Frontal cortex (tissue), 4 donors: ENCODE measurements around the gene IFT22. TPM values are rescaled to one million over a fixed set of nuclear protein-coding genes. Genes with fewer than 3 reads are reported as not detected.
A peak's percentile ranks its signal among the peaks of the same experiment; 100 is the strongest.
"Not testable (repeated sequence)": the region's sequence is repeated elsewhere in the genome, so short reads cannot be mapped to it uniquely, and the experiment has no call there.

Experiments
- DNase-seq, 2 donors: peaks; one replicate each; pipeline ENCODE4 v3.0.0; 2012; ENCODE audit warnings: low spot score in 2 of 2
- FAIRE-seq: peaks from 2 replicates; lab custom pipeline; 2012; peaks lifted over from hg19 to GRCh38; lab: Jason Lieb, UNC
- total RNA-seq: library from RNA; depleted of rRNA; stranded (reverse); fragments of >200 nt; gene quantifications from one replicate; pipeline ENCODE4 v1.2.3, GENCODE V29; 2014
- donor health status: control.
- donor health status: control.
- donor health status: control.

The IFT22 gene
- total RNA-seq, 1 donor from 2014 or later = 33.8 TPM

- DNase-seq (no peak), FAIRE-seq (no peak)
These were observed 6.5 kb upstream of the IFT22 start for GRCh38 chr7:101328159-101328558.

GRCh38 chr7:101319401-101319800, 2.2 kb downstream of the IFT22 start:
- no peak for FAIRE-seq
- DNase-seq = no peak

GRCh38 chr7:101315336-101315735, 6.3 kb downstream of the IFT22 start:
- FAIRE-seq (no peak), DNase-seq (peak in 1 of 2 donors; percentile 43)

GRCh38 chr7:101308245-101309085, 13.1 kb downstream of the IFT22 start:
- DNase-seq = no peak
- no peak for FAIRE-seq

- FAIRE-seq = no peak
- DNase-seq = no peak
These were observed 15.3 kb downstream of the IFT22 start for GRCh38 chr7:101306307-101306706.

- DNase-seq = no peak
- FAIRE-seq = no peak
These were observed 18.4 kb downstream of the IFT22 start for GRCh38 chr7:101303102-101303701.

- DNase-seq = no peak
- FAIRE-seq = no peak
These were observed 18.9 kb downstream of the IFT22 start for GRCh38 chr7:101302641-101303101.

- no peak for FAIRE-seq
These were observed 20.9 kb downstream of the IFT22 start for GRCh38 chr7:101300465-101301376.

GRCh38 chr7:101299511-101300464, 21.8 kb downstream of the IFT22 start:
- FAIRE-seq (no peak), DNase-seq (no peak)

More at GRCh38 chr7:101300465-101301376, 20.9 kb downstream of the IFT22 start:
- DNase-seq = no peak

- DNase-seq = no peak
- no peak for FAIRE-seq
These were observed 26.8 kb downstream of the IFT22 start for GRCh38 chr7:101294832-101295121.

- DNase-seq (no peak), FAIRE-seq (no peak)
These were observed 27.4 kb downstream of the IFT22 start for GRCh38 chr7:101294039-101294831.

GRCh38 chr7:101293069-101294021, 28.3 kb downstream of the IFT22 start:
- not testable (repeated sequence) for FAIRE-seq, DNase-seq

- not testable (repeated sequence) for DNase-seq, FAIRE-seq
These were observed 29.0 kb downstream of the IFT22 start for GRCh38 chr7:101292566-101292965.

- not testable (repeated sequence) for DNase-seq, FAIRE-seq
These were observed 31.2 kb downstream of the IFT22 start for GRCh38 chr7:101290186-101291037.

- DNase-seq, FAIRE-seq: not testable (repeated sequence)
These were observed 31.9 kb downstream of the IFT22 start for GRCh38 chr7:101289687-101290086.

- FAIRE-seq = no peak
- no peak for DNase-seq
These were observed 33.2 kb downstream of the IFT22 start for GRCh38 chr7:101288439-101288838.
